H1 (cell line): ENCODE results near the gene GPR141. TPM values are rescaled to one million over a fixed set of nuclear protein-coding genes. Genes with fewer than 3 reads are reported as not detected.

Source experiments
- CTCF ChIA-PET: fragments of 300-600 bp; sonication (Branson Sonifier 250); formaldehyde crosslinking; loops from one replicate; lab custom pipeline; 2021; ENCODE audit not compliant: partially characterized antibody; lab: Charles Lee
- POLR2A ChIA-PET: fragments of 300-600 bp; sonication (Branson Sonifier 250); formaldehyde crosslinking; loops from one replicate; lab custom pipeline; 2021; ENCODE audit warnings: inconsistent platforms; ENCODE audit not compliant: partially characterized antibody; lab: Charles Lee
- DNase-seq, 2 experiments: peaks; one replicate each; pipeline versions ENCODE4 v3.0.0 to v3.0.0-alpha.2; 2010 to 2022; ENCODE audit warnings: low spot score in 2 of 2, low read depth in 1 of 2, mixed read lengths in 1 of 2
- FAIRE-seq: peaks from 2 replicates; lab custom pipeline; 2011; peaks lifted over from hg19 to GRCh38; lab: Jason Lieb, UNC
- H2AFZ ChIP-seq: 2 replicates; pipeline ENCODE4 v1.8.1; 2012; ENCODE audit warnings: low read length, inconsistent platforms
- H2AK5ac ChIP-seq: 2 replicates; pipeline ENCODE4 v1.6.1; 2013; ENCODE audit warnings: low read depth, low read length
- H2BK120ac ChIP-seq: replicated peaks from 2 replicates; pipeline ENCODE3; 2013; ENCODE audit warnings: low read depth, low read length, inconsistent platforms
- H2BK12ac ChIP-seq: 2 replicates; pipeline ENCODE4 v1.6.1; 2013; ENCODE audit warnings: low read depth, low read length
- H2BK15ac ChIP-seq: 2 replicates; pipeline ENCODE4 v1.6.1; 2013; ENCODE audit warnings: low read length
- H2BK20ac ChIP-seq: 2 replicates; pipeline ENCODE4 v1.6.1; 2013; ENCODE audit warnings: low read length
- H2BK5ac ChIP-seq: 2 replicates; pipeline ENCODE4 v1.6.1; 2013; ENCODE audit warnings: low read depth, low read length
- H3K14ac ChIP-seq: 2 replicates; pipeline ENCODE4 v1.6.1; 2013; ENCODE audit warnings: inconsistent platforms; ENCODE audit not compliant: insufficient read length
- H3K18ac ChIP-seq: 2 replicates; pipeline ENCODE4 v1.6.1; 2013; ENCODE audit warnings: low read length; ENCODE audit errors: extremely low read depth
- H3K23ac ChIP-seq: 2 replicates; pipeline ENCODE4 v1.6.1; 2013; ENCODE audit warnings: inconsistent platforms; ENCODE audit not compliant: insufficient read length
- H3K23me2 ChIP-seq: 2 replicates; pipeline ENCODE4 v1.6.1; 2013; ENCODE audit warnings: low read depth, low read length
- H3K27ac ChIP-seq: 2 replicates; pipeline ENCODE4 v1.6.1; 2011; ENCODE audit warnings: low read depth, low read length, inconsistent platforms
- H3K27me3 ChIP-seq, 4 experiments: replicated peaks in 1 of 4; 1 replicate in 1 of 4; 2 replicates in 3 of 4; pipeline versions ENCODE4 v1.6.1 to v1.8.1; 2011 to 2013; ENCODE audit warnings: low read length in 3 of 4, mild to moderate bottlenecking in 3 of 4, inconsistent platforms in 2 of 4, mixed read lengths in 2 of 4, moderate library complexity in 1 of 4; ENCODE audit not compliant: control insufficient read depth in 3 of 4, insufficient read depth in 3 of 4; ENCODE audit errors: extremely low read depth in 1 of 4
- H3K36me3 ChIP-seq, 4 experiments: 2 replicates each; pipeline versions ENCODE4 v1.6.1 to v1.8.1; 2011 to 2013; ENCODE audit warnings: mild to moderate bottlenecking in 4 of 4, low read length in 3 of 4, moderate library complexity in 2 of 4, control low read depth in 1 of 4, inconsistent platforms in 1 of 4; ENCODE audit not compliant: insufficient read depth in 4 of 4, control insufficient read depth in 2 of 4
- H3K4ac ChIP-seq: replicated peaks from 2 replicates; pipeline ENCODE3; 2013; ENCODE audit warnings: low read length, low read depth, mixed read lengths, inconsistent platforms; ENCODE audit not compliant: insufficient read length
- H3K4me1 ChIP-seq, 4 experiments: replicated peaks in 1 of 4; 1 replicate in 1 of 4; 2 replicates in 3 of 4; pipeline versions ENCODE4 v1.6.1 to v1.8.1; 2011 to 2013; ENCODE audit warnings: low read length in 3 of 4, inconsistent platforms in 2 of 4, mixed read lengths in 1 of 4; ENCODE audit not compliant: insufficient read depth in 4 of 4, control insufficient read depth in 3 of 4
- H3K4me2 ChIP-seq, 2 experiments: 2 replicates each; pipeline versions ENCODE4 v1.6.1 to v1.8.1; 2011 to 2013; ENCODE audit warnings: low read depth in 2 of 2, low read length in 2 of 2, control low read depth in 1 of 2, inconsistent platforms in 1 of 2, mild to moderate bottlenecking in 1 of 2; ENCODE audit not compliant: insufficient read depth in 1 of 2
- H3K4me3 ChIP-seq, 4 experiments: fragments of 200-600, 300-600 bp in 1 of 4; sonication (generic), shearing (Covaris generic), sonication (Bioruptor Twin) in 1 of 4; 2 replicates each; pipeline versions ENCODE4 v1.5.1 to v1.8.1; 2011 to 2016; ENCODE audit warnings: low read length in 4 of 4, low read depth in 3 of 4, control low read depth in 2 of 4, inconsistent platforms in 2 of 4, mild to moderate bottlenecking in 2 of 4, mixed read lengths in 1 of 4, moderate library complexity in 1 of 4; ENCODE audit not compliant: insufficient read depth in 2 of 4; ENCODE audit errors: extremely low read depth in 1 of 4
- H3K56ac ChIP-seq: replicated peaks from 2 replicates; pipeline ENCODE3; 2013; ENCODE audit warnings: low read depth, mild to moderate bottlenecking, mixed read lengths, low read length, inconsistent platforms; ENCODE audit not compliant: insufficient read length
- H3K79me1 ChIP-seq: 2 replicates; pipeline ENCODE4 v1.6.1; 2013; ENCODE audit warnings: low read depth, low read length, control low read depth
- H3K79me2 ChIP-seq, 2 experiments: 2 replicates each; pipeline versions ENCODE4 v1.6.1 to v1.8.1; 2012 to 2013; ENCODE audit warnings: low read length in 2 of 2, mild to moderate bottlenecking in 2 of 2, inconsistent platforms in 1 of 2; ENCODE audit not compliant: insufficient read depth in 2 of 2, control insufficient read depth in 1 of 2
- H3K9ac ChIP-seq, 4 experiments: replicated peaks in 1 of 4; 1 replicate in 1 of 4; 2 replicates in 3 of 4; pipeline versions ENCODE4 v1.6.1 to v1.8.1; 2011 to 2013; ENCODE audit warnings: low read depth in 3 of 4, low read length in 3 of 4, control low read depth in 2 of 4, mild to moderate bottlenecking in 2 of 4, moderate library complexity in 2 of 4, inconsistent platforms in 1 of 4; ENCODE audit errors: extremely low read depth in 1 of 4
- H3K9me3 ChIP-seq, 2 experiments: 2 replicates each; pipeline versions ENCODE4 v1.6.1 to v1.8.1; 2012 to 2013; ENCODE audit warnings: mild to moderate bottlenecking in 2 of 2, moderate library complexity in 2 of 2, control low read depth in 1 of 2, inconsistent platforms in 1 of 2, low read depth in 1 of 2, low read length in 1 of 2, mixed read lengths in 1 of 2; ENCODE audit not compliant: insufficient read depth in 2 of 2
- H4K20me1 ChIP-seq, 2 experiments: replicated peaks in 1 of 2; 2 replicates each; pipeline versions ENCODE3 to v1.8.1; 2011 to 2013; ENCODE audit warnings: inconsistent platforms in 2 of 2, low read length in 2 of 2, mild to moderate bottlenecking in 1 of 2; ENCODE audit not compliant: insufficient read depth in 2 of 2, control insufficient read depth in 1 of 2
- H4K5ac ChIP-seq: 2 replicates; pipeline ENCODE4 v1.6.1; 2013; ENCODE audit warnings: low read length, low read depth, mixed read lengths, inconsistent platforms; ENCODE audit not compliant: insufficient read length
- H4K8ac ChIP-seq: 2 replicates; pipeline ENCODE4 v1.8.0; 2013; ENCODE audit warnings: mild to moderate bottlenecking, moderate library complexity, low read length, inconsistent platforms; ENCODE audit not compliant: insufficient read depth; ENCODE audit errors: extremely low read depth
- H4K91ac ChIP-seq: replicated peaks from 2 replicates; pipeline ENCODE3; 2013; ENCODE audit warnings: low read length, mixed read lengths, inconsistent platforms; ENCODE audit not compliant: insufficient read length
- CBX5 ChIP-seq: fragments of 300-800, 300-1000 bp; sonication (generic); IDR thresholded peaks from 2 replicates; pipeline ENCODE4 v1.7.1; 2016; ENCODE audit warnings: antibody characterized with exemption, low read length, low read depth
- SUZ12 ChIP-seq: fragments of 200-600 bp; sonication (generic); IDR thresholded peaks from 2 replicates; pipeline ENCODE4 v1.6.1; 2012; ENCODE audit warnings: mild to moderate bottlenecking, inconsistent platforms, low read length, moderate library complexity, mixed read lengths
- WGBS, 2 experiments: shearing (Covaris generic) in 1 of 2; methylation state at CpG; one replicate each; pipeline versions ENCODE4 v1.1.6 to v1.1.7; 2013 to 2015; ENCODE audit warnings: low lambda C conversion rate in 2 of 2, mixed read lengths in 2 of 2, inconsistent platforms in 1 of 2, low coverage in 1 of 2, missing lambda C conversion rate in 1 of 2; ENCODE audit not compliant: insufficient replicate concordance in 2 of 2, insufficient coverage in 1 of 2, insufficient read length in 1 of 2; ENCODE audit errors: extremely low coverage in 1 of 2, missing lambda C conversion rate in 1 of 2; 5-methylcytosine and 5-hydroxymethylcytosine counted together
- polyA plus RNA-seq, 7 experiments: library from polyadenylated mRNA; depleted of rRNA in 3 of 7; stranded (reverse) in 5 of 7; unstranded in 2 of 7; fragments of >200 nt in 5 of 7; fragments of 200-250 nt in 2 of 7; gene quantifications; 1 replicate in 5 of 7; 2 replicates in 1 of 7; 4 replicates in 1 of 7; pipeline versions ENCODE4 v1.2.1 to v1.2.3, GENCODE V29; 2011 to 2013; ENCODE audit warnings: missing spikeins in 2 of 7, mixed read lengths in 2 of 7
- total RNA-seq: library from RNA; stranded (reverse); fragmentation: NEBNext Ultra II Directional; extraction: Animal tissue kit (Norgen Biotek cat#: 25700); gene quantifications from 2 replicates; pipeline ENCODE4 v1.2.1, GENCODE V29; 2021

GPR141 gene
- total and polyA plus RNA-seq, 2 of the 8 experiments (the other 6 are each of a cell fraction or from before 2014, with no cell fraction given): 0.45 to 1.0 TPM

- no peak overlapping the region for H2BK12ac ChIP-seq
Measured at GRCh38 chr7:37786741-37787569, 103.4 kb downstream of the GPR141 start.

More at GRCh38 chr7:37786741-37787569, 103.4 kb downstream of the GPR141 start:
- H3K9ac ChIP-seq: no peak overlapping the region
- H3K79me1 ChIP-seq: no peaks in the 10 kb centered on the region
- ChIA-PET CTCF (no interaction called here), POLR2A (no interaction called here)
- no peak overlapping the region for H3K27ac ChIP-seq
- H3K23ac ChIP-seq: no peak overlapping the region
- no peak overlapping the region for H2BK15ac ChIP-seq
- no peak overlapping the region for H3K56ac ChIP-seq
- H3K79me2 ChIP-seq: no peaks in the 10 kb centered on the region
- peaks cover 0 to 5% (median 0%) of the 10 kb centered on the region in 4 experiments; a peak in 1 of 7 replicates for H3K4me1 ChIP-seq
- no peak for FAIRE-seq
- H2BK120ac ChIP-seq: no peak overlapping the region
- DNase-seq: no peak
- H4K8ac ChIP-seq: no peak overlapping the region
- no peak overlapping the region for H2BK20ac ChIP-seq
- no peak overlapping the region for H3K4me3 ChIP-seq
- no peak overlapping the region for H3K18ac ChIP-seq
- H3K23me2 ChIP-seq: no peaks in the 10 kb centered on the region
- H3K36me3 ChIP-seq: no peaks in the 10 kb centered on the region
- peaks cover 0 to 2% of the 10 kb centered on the region in 2 experiments for H4K20me1 ChIP-seq
- H3K14ac ChIP-seq: no peak overlapping the region
- no peak overlapping the region for H2AFZ ChIP-seq
- no peak overlapping the region for H2BK5ac ChIP-seq
- no peak overlapping the region for H4K91ac ChIP-seq
- TF ChIP-seq SUZ12 (no peak), CBX5 (no peak)
- H3K4me2 ChIP-seq: no peak overlapping the region
- no peak overlapping the region for H4K5ac ChIP-seq
- no peak overlapping the region for H2AK5ac ChIP-seq
- no peaks in the 10 kb centered on the region for H3K9me3 ChIP-seq
- no peak overlapping the region for H3K4ac ChIP-seq
- 89% methylated on average over 6 of the region's 6 CpGs; no CpG with 5 or more reads in 1 of the 2 experiments for WGBS, 2 experiments
- H3K27me3 ChIP-seq: no peaks in the 10 kb centered on the region
